Central memory CD8-positive, alpha-beta T cell (primary cell): ENCODE measurements around the gene ENTPD2.
"Not testable (repeated sequence)": the region's sequence is repeated elsewhere in the genome, so short reads cannot be mapped to it uniquely, and the experiment has no call there.

Source experiments
- ATAC-seq: fragments of 150-1000 bp; cut with Tn5 transposase; replicated peaks from 2 replicates; pipeline ENCODE4 v1.10.0; 2022; ENCODE audit warnings: mild to moderate bottlenecking, moderate FRiP score, moderate number of reproducible peaks; ENCODE audit not compliant: poor library complexity, severe bottlenecking; ENCODE audit errors: extremely low read depth
- DNase-seq, 2 donors: peaks; one replicate each; pipeline ENCODE4 v3.0.0; 2021; ENCODE audit warnings: low spot score in 2 of 2
- H3K27ac Mint-ChIP-seq: one replicate; pipeline ENCODE4 v1.8.0; 2022; ENCODE audit warnings: low read depth, mild to moderate bottlenecking, moderate library complexity, mixed read lengths
- H3K27me3 Mint-ChIP-seq: one replicate; pipeline ENCODE4 v1.8.0; 2022; ENCODE audit warnings: mixed read lengths
- H3K36me3 Mint-ChIP-seq: one replicate; pipeline ENCODE4 v1.8.0; 2022; ENCODE audit warnings: mild to moderate bottlenecking, moderate library complexity, mixed read lengths; ENCODE audit not compliant: insufficient read depth
- H3K4me1 Mint-ChIP-seq: one replicate; pipeline ENCODE4 v1.8.0; 2022; ENCODE audit warnings: mixed read lengths
- H3K4me3 Mint-ChIP-seq: one replicate; pipeline ENCODE4 v1.8.0; 2022; ENCODE audit warnings: mild to moderate bottlenecking, moderate library complexity, mixed read lengths
- H3K9me3 Mint-ChIP-seq: one replicate; pipeline ENCODE4 v1.8.0; 2022; ENCODE audit warnings: mixed read lengths

ENTPD2 gene

DNA sequence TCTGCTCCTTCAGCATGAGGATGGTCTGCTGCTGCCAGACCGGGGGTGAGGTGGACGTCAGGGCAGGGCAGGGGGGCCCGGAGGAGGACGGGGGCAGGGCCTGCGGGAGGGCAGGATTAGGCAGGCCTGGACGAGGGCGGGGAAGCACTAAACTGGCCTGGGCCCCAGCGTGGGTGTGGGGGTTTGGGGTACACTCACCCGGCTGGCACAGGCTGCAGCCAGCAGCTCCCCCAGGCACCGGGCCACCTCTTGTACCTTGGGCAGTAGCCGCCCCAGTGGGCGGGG, 11.0 kb upstream of the ENTPD2 start:
- Mint-ChIP-seq H3K4me3 (no peak overlapping the region), H3K4me1 (peaks cover 6% of the 10 kb centered on the region), H3K9me3 (no peaks in the 10 kb centered on the region), H3K27ac (no peak overlapping the region), H3K27me3 (no peaks in the 10 kb centered on the region), H3K36me3 (no peaks in the 10 kb centered on the region)
- DNase-seq: no peak
- no peak for ATAC-seq

DNA sequence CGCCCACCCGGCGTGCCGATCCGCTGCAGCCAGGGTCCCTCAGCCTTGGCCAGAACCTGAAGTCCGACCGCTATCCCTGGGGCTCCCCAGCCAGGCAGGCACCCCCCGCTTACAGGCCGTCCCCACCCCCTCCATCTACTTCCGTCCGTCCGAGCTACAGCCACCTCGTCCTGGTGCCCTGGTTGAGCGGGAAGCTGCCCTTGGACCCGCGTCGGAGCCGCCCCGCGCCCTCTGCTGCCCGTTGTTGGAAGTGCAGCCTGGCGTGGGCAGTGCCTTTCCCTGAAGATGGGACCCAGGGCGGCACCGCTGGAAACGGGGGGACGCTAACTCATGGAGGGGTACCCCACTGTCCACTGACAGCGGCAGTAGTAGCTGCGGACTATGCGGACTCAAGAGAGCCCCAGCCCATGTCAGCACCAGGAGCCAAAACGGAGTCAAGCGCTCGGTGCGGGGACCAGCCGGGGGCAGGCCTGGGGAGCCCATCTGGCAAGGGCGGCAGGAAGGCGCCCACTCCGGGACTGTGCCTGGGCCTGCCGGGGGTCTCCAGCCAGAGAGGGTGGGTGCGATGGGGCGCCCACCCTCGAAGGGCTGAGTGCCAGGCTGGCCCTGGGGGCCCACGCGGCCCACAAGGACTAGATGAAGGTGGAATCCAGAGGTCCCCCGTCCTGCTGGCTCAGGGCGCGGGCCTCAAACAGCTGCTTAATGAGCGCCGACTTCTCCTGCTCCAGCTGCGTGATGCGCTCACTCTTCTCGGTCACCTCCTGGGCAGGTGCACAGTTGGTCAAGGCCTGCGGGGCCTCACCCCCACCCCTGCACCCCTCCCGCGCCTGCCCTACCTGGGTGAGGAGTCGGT, 10.4 kb upstream of the ENTPD2 start:
- Mint-ChIP-seq H3K27ac (no peak overlapping the region), H3K27me3 (no peaks in the 10 kb centered on the region)
- no peak for ATAC-seq

DNA sequence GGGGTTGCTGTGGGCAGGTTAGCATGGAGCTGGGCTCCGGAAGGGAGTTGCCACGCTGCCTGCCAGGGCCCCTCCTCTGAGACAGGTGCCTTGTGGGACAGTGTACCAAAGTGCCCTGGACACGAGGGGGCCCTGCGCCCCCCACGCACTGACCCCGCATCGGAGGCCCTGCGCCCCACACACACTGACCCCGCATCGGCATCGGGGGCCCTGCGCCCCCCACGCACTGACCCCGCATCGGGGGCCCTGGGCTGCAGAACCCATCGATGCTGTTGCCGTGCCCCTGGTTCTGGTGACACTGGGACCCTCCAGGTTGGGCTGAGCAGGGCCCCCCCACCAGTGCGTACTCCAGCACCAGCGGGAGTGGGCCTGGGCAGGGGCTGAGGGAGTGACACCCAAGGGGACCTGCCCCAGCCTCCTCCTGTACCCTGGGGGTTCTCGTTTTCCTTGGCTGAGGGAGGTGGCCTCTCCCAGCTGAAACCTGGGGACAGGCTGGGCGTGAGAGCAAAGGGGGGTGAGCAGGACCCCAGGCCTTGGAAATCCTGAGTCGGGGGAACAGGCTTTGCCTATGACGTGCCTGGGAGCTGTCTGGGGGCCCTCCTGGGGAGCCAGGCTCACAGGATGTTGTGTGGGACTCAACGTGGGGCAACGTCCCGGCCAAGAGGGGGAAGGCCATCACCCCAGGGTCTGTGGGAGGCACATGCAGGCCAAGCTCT, 9.6 kb upstream of the ENTPD2 start:
- H3K9me3 Mint-ChIP-seq: no peaks in the 10 kb centered on the region
- ATAC-seq (no peak), DNase-seq (no peak)
- H3K4me1 Mint-ChIP-seq: peaks cover 6% of the 10 kb centered on the region
- no peak overlapping the region for H3K27ac Mint-ChIP-seq
- no peak overlapping the region for H3K4me3 Mint-ChIP-seq
- no peaks in the 10 kb centered on the region for H3K27me3 Mint-ChIP-seq
- no peaks in the 10 kb centered on the region for H3K36me3 Mint-ChIP-seq

More for the DNA sequence above, 10.4 kb upstream of the ENTPD2 start:
- Mint-ChIP-seq H3K36me3 (no peaks in the 10 kb centered on the region), H3K4me3 (no peak overlapping the region), H3K4me1 (peaks cover 6% of the 10 kb centered on the region), H3K9me3 (no peaks in the 10 kb centered on the region)
- no peak for DNase-seq

DNA sequence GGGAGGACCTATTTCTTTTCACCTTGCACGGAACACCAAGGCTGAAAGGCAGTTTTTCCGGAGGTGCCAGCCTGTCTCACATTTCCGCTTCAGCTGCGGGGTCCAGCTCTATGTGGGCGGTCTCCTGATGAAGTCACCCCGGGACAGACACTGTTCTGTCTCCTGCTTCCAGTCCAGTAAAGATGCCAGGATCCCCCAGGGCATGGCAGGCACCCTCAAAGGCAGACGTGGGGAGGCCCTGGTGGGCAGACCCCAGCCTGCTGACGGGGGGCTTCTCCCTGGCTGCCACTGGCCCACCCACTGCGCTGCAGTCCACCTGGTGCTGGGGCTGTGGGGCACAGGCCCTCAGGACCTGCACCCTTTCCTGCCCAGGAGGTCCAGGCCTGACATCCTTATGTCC, 8.9 kb upstream of the ENTPD2 start:
- H3K4me1 Mint-ChIP-seq, H3K9me3 Mint-ChIP-seq, H3K4me3 Mint-ChIP-seq, DNase-seq, ATAC-seq, H3K27me3 Mint-ChIP-seq, H3K27ac Mint-ChIP-seq, H3K36me3 Mint-ChIP-seq: not testable (repeated sequence)

DNA sequence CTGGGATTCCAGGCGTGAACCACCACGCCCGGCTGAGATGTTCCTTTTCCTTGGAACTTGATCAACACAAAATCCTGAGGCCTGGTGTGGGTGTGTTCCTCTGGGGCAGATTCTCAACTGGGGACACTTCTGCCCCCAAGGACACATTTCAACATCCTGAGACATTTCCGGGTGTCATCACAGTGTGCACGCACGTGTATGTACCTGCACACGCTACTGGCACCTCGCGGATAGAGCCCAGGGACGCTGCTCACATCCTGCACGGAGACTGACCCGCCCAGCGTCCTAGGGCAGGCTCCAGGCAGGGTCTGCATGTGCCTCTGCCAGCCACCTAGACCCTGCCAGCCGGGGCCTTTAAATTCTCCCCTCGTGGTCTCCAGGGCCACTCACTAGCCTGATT, 8.5 kb upstream of the ENTPD2 start:
- no peaks in the 10 kb centered on the region for H3K4me1 Mint-ChIP-seq
- no peak for ATAC-seq
- no peak overlapping the region for H3K27ac Mint-ChIP-seq
- no peaks in the 10 kb centered on the region for H3K27me3 Mint-ChIP-seq
- H3K9me3 Mint-ChIP-seq: no peaks in the 10 kb centered on the region
- H3K36me3 Mint-ChIP-seq: no peaks in the 10 kb centered on the region
- DNase-seq: no peak
- no peak overlapping the region for H3K4me3 Mint-ChIP-seq

DNA sequence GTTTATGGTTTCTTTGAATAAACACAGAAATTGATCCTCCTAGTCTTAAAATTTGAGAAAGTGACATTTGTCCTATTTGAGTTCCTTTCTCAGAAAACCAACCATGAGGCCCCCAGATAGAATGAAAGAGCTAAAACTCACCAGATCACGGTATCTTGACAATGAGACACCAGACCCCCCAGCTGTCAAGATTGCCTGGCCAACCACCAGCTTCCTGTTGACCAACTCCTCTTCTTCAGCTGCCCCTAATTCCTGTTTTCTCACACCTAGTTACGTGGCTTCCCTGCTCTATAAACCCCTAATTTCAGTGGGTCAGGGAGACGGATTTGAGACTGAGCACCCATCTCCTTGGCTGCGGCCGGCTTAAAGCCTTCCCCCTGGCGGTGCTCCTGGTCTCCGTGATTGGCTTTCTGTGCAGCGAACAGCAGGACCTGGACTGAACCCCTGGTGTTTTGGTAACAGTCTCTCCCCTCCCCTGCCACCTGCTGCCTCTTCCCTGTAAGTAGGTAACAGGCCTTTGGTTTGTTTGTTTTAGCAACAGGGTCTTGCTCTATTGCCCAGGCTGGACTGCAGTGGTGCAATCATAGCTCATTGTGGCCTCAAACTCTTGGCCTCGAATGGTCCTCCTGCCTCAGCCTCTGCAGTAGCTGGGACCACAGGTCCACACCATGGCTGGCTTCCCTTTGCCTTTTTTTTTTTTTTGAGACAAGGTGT, 4.8 kb upstream of the ENTPD2 start:
- Mint-ChIP-seq H3K27me3 (no peaks in the 10 kb centered on the region), H3K36me3 (no peaks in the 10 kb centered on the region), H3K9me3 (no peaks in the 10 kb centered on the region), H3K4me3 (no peak overlapping the region), H3K27ac (no peak overlapping the region), H3K4me1 (no peaks in the 10 kb centered on the region)
- no peak for DNase-seq
- ATAC-seq: no peak

DNA sequence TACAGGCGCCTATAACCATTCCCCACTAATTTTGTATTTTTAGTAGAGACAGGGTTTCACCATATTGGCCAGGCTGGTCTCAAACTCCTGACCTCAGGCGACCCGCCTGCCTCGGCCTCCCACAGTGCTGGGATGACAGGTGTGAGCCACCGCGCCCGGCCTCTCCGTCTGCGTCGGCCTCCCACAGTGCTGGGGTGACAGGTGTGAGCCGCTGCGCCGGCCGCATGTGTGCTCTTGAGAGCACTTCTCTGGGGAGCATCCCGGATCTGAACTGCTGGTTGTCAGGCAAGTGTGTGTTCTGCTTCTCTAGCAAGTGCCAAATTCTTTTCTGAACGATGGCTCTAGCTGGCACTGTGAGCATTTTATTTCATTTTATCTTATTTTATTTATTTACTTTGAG, 3.7 kb upstream of the ENTPD2 start:
- Mint-ChIP-seq H3K4me1 (no peaks in the 10 kb centered on the region), H3K27ac (no peak overlapping the region), H3K27me3 (no peaks in the 10 kb centered on the region), H3K4me3 (no peak overlapping the region), H3K36me3 (no peaks in the 10 kb centered on the region), H3K9me3 (no peaks in the 10 kb centered on the region)
- no peak for ATAC-seq
- no peak for DNase-seq

DNA sequence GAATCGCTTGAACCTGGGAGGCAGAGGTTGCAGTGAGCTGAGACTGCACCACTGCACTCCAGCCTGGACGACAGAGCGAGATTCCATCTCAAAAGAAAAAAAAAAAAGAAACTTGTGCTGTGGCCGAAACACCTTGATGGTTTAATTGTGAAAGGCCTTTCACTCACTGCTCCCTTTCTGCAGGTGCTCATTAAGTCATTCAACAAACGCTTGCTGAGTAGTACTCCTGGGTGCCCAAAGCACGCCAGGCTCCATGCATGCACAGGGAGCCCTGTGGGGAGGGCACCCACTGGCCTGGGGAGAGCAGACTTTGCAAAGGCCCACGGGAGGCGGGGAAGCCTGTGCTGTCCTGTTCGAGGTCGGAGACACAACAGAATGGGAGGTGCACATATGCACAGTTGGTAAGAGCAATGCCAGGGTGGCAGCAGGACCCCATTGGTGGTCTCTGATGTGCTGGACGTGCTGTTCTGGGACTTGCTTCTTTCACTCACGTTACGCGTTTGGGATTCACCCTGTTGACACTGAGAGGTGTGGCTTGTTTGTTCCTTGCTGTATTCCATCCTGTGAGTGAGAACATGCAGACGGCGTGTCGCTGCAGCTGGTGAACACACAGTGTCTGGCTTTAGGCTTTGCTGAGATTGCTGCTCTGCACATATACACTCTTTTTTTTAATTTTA, 3.0 kb upstream of the ENTPD2 start:
- no peaks in the 10 kb centered on the region for H3K4me1 Mint-ChIP-seq
- H3K27me3 Mint-ChIP-seq: no peaks in the 10 kb centered on the region

DNA sequence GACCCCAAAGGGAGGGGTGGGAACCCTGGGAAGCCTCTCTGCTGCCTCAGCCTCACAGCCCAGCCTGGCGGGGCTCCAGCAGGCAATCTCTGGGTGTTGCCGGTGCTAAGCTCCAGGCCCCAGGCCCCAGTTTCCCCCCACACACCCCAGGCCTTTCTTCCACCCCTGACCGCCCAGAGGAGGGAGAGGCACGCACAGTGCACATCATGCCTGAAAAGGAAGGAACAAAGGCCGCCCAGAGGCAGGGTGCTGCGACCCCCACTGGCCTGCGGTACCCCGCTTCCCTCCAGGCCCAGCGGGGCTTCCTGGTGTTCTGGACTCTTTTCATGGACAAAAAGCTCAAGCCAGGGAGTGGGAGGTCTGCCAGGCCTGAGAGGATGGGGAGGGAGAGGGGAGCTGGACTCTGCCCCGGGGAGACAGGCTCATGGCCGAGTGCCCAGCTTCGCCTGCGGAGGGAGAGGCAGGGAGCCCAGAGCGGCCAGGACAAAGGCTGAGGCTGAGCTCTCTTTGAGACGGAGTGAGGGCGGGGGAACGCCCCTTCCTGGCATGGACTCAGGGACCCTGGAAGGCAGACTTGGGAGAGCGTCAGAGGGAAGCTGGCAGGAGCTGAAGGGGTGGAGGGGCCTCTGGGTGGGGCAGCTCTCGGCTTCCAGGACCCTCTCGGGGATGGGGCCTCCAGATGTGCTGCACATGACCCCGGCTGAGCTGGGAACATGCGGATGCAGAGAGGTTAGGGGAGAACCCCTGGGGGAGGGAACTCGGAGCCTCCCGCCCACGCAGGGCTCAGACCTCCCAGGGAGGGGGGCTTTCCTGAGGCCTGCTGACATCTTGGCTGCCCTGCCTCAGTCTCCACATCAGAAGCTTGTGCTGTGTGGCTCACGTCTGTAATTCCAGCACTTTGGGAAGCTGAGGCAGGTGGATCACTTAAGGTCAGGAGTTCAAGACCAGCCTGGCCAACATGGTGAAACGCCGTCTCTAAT, 1.8 kb upstream of the ENTPD2 start:
- Mint-ChIP-seq H3K4me1 (no peaks in the 10 kb centered on the region), H3K9me3 (no peaks in the 10 kb centered on the region), H3K27me3 (peaks cover 3% of the 10 kb centered on the region), H3K36me3 (no peaks in the 10 kb centered on the region), H3K4me3 (no peak overlapping the region), H3K27ac (no peak overlapping the region)
- DNase-seq: no peak
- no peak for ATAC-seq

More for the DNA sequence above, 3.0 kb upstream of the ENTPD2 start:
- ATAC-seq (no peak), DNase-seq (no peak)
- H3K9me3 Mint-ChIP-seq: no peaks in the 10 kb centered on the region
- H3K36me3 Mint-ChIP-seq: no peaks in the 10 kb centered on the region
- no peak overlapping the region for H3K27ac Mint-ChIP-seq
- H3K4me3 Mint-ChIP-seq: no peak overlapping the region

DNA sequence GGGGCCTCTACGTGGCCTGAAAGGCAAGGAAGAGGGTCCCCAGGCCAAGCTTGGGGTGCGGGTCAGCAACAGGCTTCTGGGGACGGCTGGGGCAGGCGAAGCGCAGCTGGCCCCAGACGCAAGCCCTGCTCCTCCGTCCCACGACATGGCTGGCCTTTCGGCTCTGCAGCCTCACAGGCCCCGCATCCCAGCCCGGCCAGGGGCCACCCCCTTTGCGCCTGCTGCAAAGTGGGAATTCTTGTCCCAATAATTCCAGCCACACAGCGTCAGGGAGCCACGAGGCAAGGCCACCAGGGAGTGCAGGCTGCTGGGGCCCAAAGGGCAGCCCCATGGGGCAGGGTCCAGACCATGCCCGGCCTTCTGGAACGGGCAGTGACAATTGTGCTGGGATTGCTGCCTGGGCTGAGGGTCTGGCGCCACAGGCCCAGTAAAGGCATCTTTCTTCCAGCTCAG, 1.1 kb upstream of the ENTPD2 start:
- no peak overlapping the region for H3K4me3 Mint-ChIP-seq
- peaks cover 2% of the 10 kb centered on the region for H3K36me3 Mint-ChIP-seq

DNA sequence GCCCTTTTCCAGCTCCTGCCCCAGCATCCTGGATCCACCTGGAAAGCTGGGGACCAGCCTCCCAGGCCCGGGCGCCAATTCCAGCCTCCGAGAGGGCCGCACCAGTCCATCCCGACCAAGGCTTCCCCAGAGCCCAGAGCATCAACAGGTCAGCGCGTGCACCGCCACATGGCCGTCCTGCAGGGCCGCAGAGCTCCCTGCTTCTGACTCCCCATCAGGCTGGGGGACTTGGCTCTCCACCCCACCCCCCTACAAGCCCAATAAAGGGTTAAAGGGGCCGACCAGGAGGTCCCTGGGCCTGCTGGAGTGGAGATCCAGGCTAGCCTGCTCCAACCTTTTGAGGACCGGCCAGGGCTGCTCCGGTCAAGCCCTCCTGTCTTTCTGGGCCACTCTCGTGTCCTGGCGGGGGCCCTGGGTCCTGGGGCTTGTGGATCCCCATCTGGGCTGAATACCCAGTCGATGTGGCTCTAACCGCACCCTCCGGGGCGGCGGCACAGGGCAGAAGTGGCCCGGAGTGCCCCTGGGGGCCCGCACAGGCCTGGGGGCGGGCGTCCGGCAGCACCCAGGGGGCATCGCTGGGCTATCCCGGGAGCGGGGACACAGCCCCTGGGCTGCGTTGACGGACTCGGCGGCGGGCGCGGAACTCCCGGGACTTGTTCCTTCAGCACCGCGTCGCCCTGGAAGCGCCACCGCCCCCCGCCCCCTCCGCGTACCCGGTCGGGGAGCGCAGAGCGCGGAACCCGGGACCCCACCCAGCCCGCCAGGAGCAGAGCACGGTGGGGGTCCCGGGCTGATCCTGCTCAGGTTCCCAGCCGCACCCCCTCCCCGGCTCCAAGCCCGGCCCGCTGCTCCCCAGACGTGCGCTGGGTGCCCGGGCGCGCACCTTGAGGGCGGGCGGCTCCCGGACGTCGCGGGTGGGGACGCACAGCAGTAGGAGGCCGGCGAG, 590 bp downstream of the ENTPD2 start:
- DNase-seq (no peak), ATAC-seq (peak; percentile 40)
- H3K4me1 Mint-ChIP-seq: peaks cover 5% of the 10 kb centered on the region
- peaks cover 18% of the 10 kb centered on the region for H3K27me3 Mint-ChIP-seq
- H3K27ac Mint-ChIP-seq: no peak overlapping the region
- no peak overlapping the region for H3K4me3 Mint-ChIP-seq
- no peaks in the 10 kb centered on the region for H3K9me3 Mint-ChIP-seq
- peaks cover 7% of the 10 kb centered on the region for H3K36me3 Mint-ChIP-seq

More for the DNA sequence above, 1.1 kb upstream of the ENTPD2 start:
- no peaks in the 10 kb centered on the region for H3K9me3 Mint-ChIP-seq
- H3K4me1 Mint-ChIP-seq: peaks cover 2% of the 10 kb centered on the region
- H3K27me3 Mint-ChIP-seq: peaks cover 10% of the 10 kb centered on the region
- DNase-seq: no peak
- no peak overlapping the region for H3K27ac Mint-ChIP-seq
- ATAC-seq: no peak
